ENCODE data around the gene ATAD2B.

The ATAD2B gene

GRCh38 chr2:23926290-23926749 lies 603 bp downstream of the ATAD2B start:
- H3K36me3 ChIP-seq (ENCODE audit: control insufficient read depth in 4 of 4, insufficient read depth in 4 of 4, low read length in 3 of 4) = peaks cover 0 to 3% (median 0%) of the 10 kb centered on the region in 4 experiments
- ChIA-PET CTCF (interaction anchor here (0.8 to 4.9 kb wide), 26 partner anchors 9 to 157 kb away, joined by 3 to 48 read pairs (median 4); partner anchors contain the start of genes MFSD2B and UBXN2A), POLR2A (interaction anchor here (1.0 to 4.1 kb wide), 3 partner anchors 14 to 158 kb away, joined by 3 to 37 read pairs (median 7); partner anchors contain the start of gene UBXN2A)
- H3K4me3 ChIP-seq (ENCODE audit: control insufficient read depth in 1 of 7, extremely low read depth in 1 of 7, insufficient read depth in 4 of 7, low read depth in 2 of 7, low read length in 6 of 7) = peak overlapping the region; percentile 79 to 99 (median 94)
- peaks cover 11 to 30% (median 18%) of the 10 kb centered on the region in 4 experiments for H3K4me1 ChIP-seq (ENCODE audit: control extremely low read depth in 1 of 4, control insufficient read depth in 4 of 4, insufficient read depth in 4 of 4, low read length in 3 of 4)
- peak in 2 of 3 donors; percentile 28 to 45 for DNase-seq
- H3K9me3 ChIP-seq (ENCODE audit: control extremely low read depth in 1 of 5, control insufficient read depth in 4 of 5, insufficient read depth in 2 of 5, low read depth in 1 of 5, low read length in 4 of 5) = no peaks in the 10 kb centered on the region
- WGBS (ENCODE audit: insufficient coverage) = 0% methylated on average over 36 of the region's 39 CpGs
- no peaks in the 10 kb centered on the region for H3K27me3 ChIP-seq (replicated peaks in 2 of 5; ENCODE audit: control insufficient read depth in 4 of 5, insufficient read depth in 5 of 5, low read length in 4 of 5)
- H3K27ac ChIP-seq (ENCODE audit: insufficient read depth in 1 of 2, low read depth in 1 of 2, low read length in 2 of 2, poor library complexity in 1 of 2, severe bottlenecking in 2 of 2) = peak overlapping the region; percentile 96 to 98

- Histone ChIP-seq H3K36me3 (ENCODE audit: control insufficient read depth in 4 of 4, insufficient read depth in 4 of 4, low read length in 3 of 4) (no peaks in the 10 kb centered on the region), H3K9me3 (ENCODE audit: control extremely low read depth in 1 of 5, control insufficient read depth in 4 of 5, insufficient read depth in 2 of 5, low read depth in 1 of 5, low read length in 4 of 5) (no peaks in the 10 kb centered on the region), H3K4me3 (ENCODE audit: control insufficient read depth in 1 of 7, extremely low read depth in 1 of 7, insufficient read depth in 4 of 7, low read depth in 2 of 7, low read length in 6 of 7) (peak overlapping the region; percentile 79 to 99 (median 94)), H3K4me1 (ENCODE audit: control extremely low read depth in 1 of 4, control insufficient read depth in 4 of 4, insufficient read depth in 4 of 4, low read length in 3 of 4) (peaks cover 11 to 30% (median 18%) of the 10 kb centered on the region in 4 experiments), H3K27me3 (replicated peaks in 2 of 5; ENCODE audit: control insufficient read depth in 4 of 5, insufficient read depth in 5 of 5, low read length in 4 of 5) (no peaks in the 10 kb centered on the region), H3K27ac (ENCODE audit: insufficient read depth in 1 of 2, low read depth in 1 of 2, low read length in 2 of 2, poor library complexity in 1 of 2, severe bottlenecking in 2 of 2) (peak overlapping the region; percentile 96 to 98)
- 0% methylated on average over 10 of the region's 13 CpGs for WGBS (ENCODE audit: insufficient coverage)
- POLR2A ChIA-PET = interaction anchor here (4.1 kb wide), 1 partner anchor 15 kb away, joined by 37 read pairs; the partner anchor contains the start of gene UBXN2A
- DNase-seq = peak; percentile 69 to 90 (median 88)
- CTCF ChIA-PET = interaction anchor here (0.7 to 4.9 kb wide), 21 partner anchors 8 to 159 kb away, joined by 3 to 48 read pairs (median 4); partner anchors contain the start of genes MFSD2B, TP53I3 and UBXN2A
These were observed 1.1 kb downstream of the ATAD2B start for GRCh38 chr2:23925702-23926289.

GRCh38 chr2:23924589-23925359 lies 2.1 kb downstream of the ATAD2B start:
- H3K27ac ChIP-seq (ENCODE audit: insufficient read depth in 1 of 2, low read depth in 1 of 2, low read length in 2 of 2, poor library complexity in 1 of 2, severe bottlenecking in 2 of 2) = peak overlapping the region; percentile 96 to 98

GRCh38 chr2:23918837-23919489 lies 8.0 kb downstream of the ATAD2B start:
- Histone ChIP-seq H3K27me3 (replicated peaks in 2 of 5; ENCODE audit: control insufficient read depth in 4 of 5, insufficient read depth in 5 of 5, low read length in 4 of 5) (no peaks in the 10 kb centered on the region), H3K36me3 (ENCODE audit: control insufficient read depth in 4 of 4, insufficient read depth in 4 of 4, low read length in 3 of 4) (no peaks in the 10 kb centered on the region), H3K4me3 (ENCODE audit: control insufficient read depth in 1 of 7, extremely low read depth in 1 of 7, insufficient read depth in 4 of 7, low read depth in 2 of 7, low read length in 6 of 7) (no peak overlapping the region), H3K4me1 (ENCODE audit: control extremely low read depth in 1 of 4, control insufficient read depth in 4 of 4, insufficient read depth in 4 of 4, low read length in 3 of 4) (peaks cover 10 to 35% (median 22%) of the 10 kb centered on the region in 4 experiments), H3K9me3 (ENCODE audit: control extremely low read depth in 1 of 5, control insufficient read depth in 4 of 5, insufficient read depth in 2 of 5, low read depth in 1 of 5, low read length in 4 of 5) (no peaks in the 10 kb centered on the region), H3K27ac (ENCODE audit: insufficient read depth in 1 of 2, low read depth in 1 of 2, low read length in 2 of 2, poor library complexity in 1 of 2, severe bottlenecking in 2 of 2) (no peak overlapping the region)
- ChIA-PET POLR2A (no interaction called here), CTCF (interaction anchor here (1.3 kb wide), 1 partner anchor 21 kb away, joined by 3 read pairs; no protein-coding TSS in a partner anchor)
- WGBS (ENCODE audit: insufficient coverage) = 100% methylated on average over 2 of the region's 8 CpGs
- DNase-seq = no peak

More at GRCh38 chr2:23924589-23925359, 2.1 kb downstream of the ATAD2B start:
- POLR2A ChIA-PET = interaction anchor here (0.6 to 4.1 kb wide), 3 partner anchors 16 to 86 kb away, joined by 3 to 37 read pairs (median 3); partner anchors contain the start of gene UBXN2A
- WGBS (ENCODE audit: insufficient coverage) = 60% methylated on average over 1 of the region's 7 CpGs
- H3K9me3 ChIP-seq (ENCODE audit: control extremely low read depth in 1 of 5, control insufficient read depth in 4 of 5, insufficient read depth in 2 of 5, low read depth in 1 of 5, low read length in 4 of 5) = no peaks in the 10 kb centered on the region
- DNase-seq = no peak
- no peaks in the 10 kb centered on the region for H3K27me3 ChIP-seq (replicated peaks in 2 of 5; ENCODE audit: control insufficient read depth in 4 of 5, insufficient read depth in 5 of 5, low read length in 4 of 5)
- peaks cover 11 to 30% (median 18%) of the 10 kb centered on the region in 4 experiments for H3K4me1 ChIP-seq (ENCODE audit: control extremely low read depth in 1 of 4, control insufficient read depth in 4 of 4, insufficient read depth in 4 of 4, low read length in 3 of 4)
- H3K36me3 ChIP-seq (ENCODE audit: control insufficient read depth in 4 of 4, insufficient read depth in 4 of 4, low read length in 3 of 4) = no peaks in the 10 kb centered on the region
- H3K4me3 ChIP-seq (ENCODE audit: control insufficient read depth in 1 of 7, extremely low read depth in 1 of 7, insufficient read depth in 4 of 7, low read depth in 2 of 7, low read length in 6 of 7) = peak overlapping the region in 5 of 7 experiments; percentile 90 to 99 (median 94)
- CTCF ChIA-PET = interaction anchor here (1.1 to 4.9 kb wide), 7 partner anchors 7 to 160 kb away, joined by 3 to 48 read pairs (median 5); partner anchors contain the start of genes TP53I3 and UBXN2A

GRCh38 chr2:23916727-23917405 lies 10.1 kb downstream of the ATAD2B start:
- H3K4me3 ChIP-seq (ENCODE audit: control insufficient read depth in 1 of 7, extremely low read depth in 1 of 7, insufficient read depth in 4 of 7, low read depth in 2 of 7, low read length in 6 of 7) = peak overlapping the region in 4 of 7 experiments; percentile 2 to 50 (median 26)
- no peaks in the 10 kb centered on the region for H3K27me3 ChIP-seq (replicated peaks in 2 of 5; ENCODE audit: control insufficient read depth in 4 of 5, insufficient read depth in 5 of 5, low read length in 4 of 5)
- ChIA-PET CTCF (interaction anchor here (1.1 kb wide), 1 partner anchor 9 kb away, joined by 4 read pairs; no protein-coding TSS in a partner anchor), POLR2A (no interaction called here)
- H3K4me1 ChIP-seq (ENCODE audit: control extremely low read depth in 1 of 4, control insufficient read depth in 4 of 4, insufficient read depth in 4 of 4, low read length in 3 of 4) = peaks cover 10 to 31% (median 22%) of the 10 kb centered on the region in 4 experiments
- DNase-seq = peak; percentile 46 to 88 (median 81)
- peak overlapping the region; percentile 61 to 80 for H3K27ac ChIP-seq (ENCODE audit: insufficient read depth in 1 of 2, low read depth in 1 of 2, low read length in 2 of 2, poor library complexity in 1 of 2, severe bottlenecking in 2 of 2)
- H3K36me3 ChIP-seq (ENCODE audit: control insufficient read depth in 4 of 4, insufficient read depth in 4 of 4, low read length in 3 of 4) = no peaks in the 10 kb centered on the region
- 63% methylated on average over 2 of the region's 3 CpGs for WGBS (ENCODE audit: insufficient coverage)
- H3K9me3 ChIP-seq (ENCODE audit: control extremely low read depth in 1 of 5, control insufficient read depth in 4 of 5, insufficient read depth in 2 of 5, low read depth in 1 of 5, low read length in 4 of 5) = no peaks in the 10 kb centered on the region

- ChIA-PET CTCF (interaction anchor here (0.7 kb wide), 1 partner anchor 12 kb away, joined by 4 read pairs; the partner anchor contains the start of gene ATAD2B), POLR2A (no interaction called here)
- peaks cover 0 to 4% (median 0%) of the 10 kb centered on the region in 4 experiments for H3K36me3 ChIP-seq (ENCODE audit: control insufficient read depth in 4 of 4, insufficient read depth in 4 of 4, low read length in 3 of 4)
- no peak for DNase-seq
- 100% methylated on average over 3 of the region's 7 CpGs for WGBS (ENCODE audit: insufficient coverage)
- peaks cover 10 to 28% (median 21%) of the 10 kb centered on the region in 4 experiments for H3K4me1 ChIP-seq (ENCODE audit: control extremely low read depth in 1 of 4, control insufficient read depth in 4 of 4, insufficient read depth in 4 of 4, low read length in 3 of 4)
- no peak overlapping the region for H3K27ac ChIP-seq (ENCODE audit: insufficient read depth in 1 of 2, low read depth in 1 of 2, low read length in 2 of 2, poor library complexity in 1 of 2, severe bottlenecking in 2 of 2)
- no peak overlapping the region for H3K4me3 ChIP-seq (ENCODE audit: control insufficient read depth in 1 of 7, extremely low read depth in 1 of 7, insufficient read depth in 4 of 7, low read depth in 2 of 7, low read length in 6 of 7)
- no peaks in the 10 kb centered on the region for H3K27me3 ChIP-seq (replicated peaks in 2 of 5; ENCODE audit: control insufficient read depth in 4 of 5, insufficient read depth in 5 of 5, low read length in 4 of 5)
- H3K9me3 ChIP-seq (ENCODE audit: control extremely low read depth in 1 of 5, control insufficient read depth in 4 of 5, insufficient read depth in 2 of 5, low read depth in 1 of 5, low read length in 4 of 5) = no peaks in the 10 kb centered on the region
These were observed 11.6 kb downstream of the ATAD2B start for GRCh38 chr2:23915327-23915726.
